K562 (cell line): ENCODE data around the gene ANKMY2. TPM values are rescaled to one million over a fixed set of nuclear protein-coding genes. Genes with fewer than 3 reads are reported as not detected.

Source experiments
- CREM ChIP-seq: IDR thresholded peaks from 2 replicates; pipeline ENCODE4 v1.6.1; 2014; ENCODE audit warnings: antibody characterized with exemption, low read depth
- CUX1 ChIP-seq: fragments of 200-800 bp; sonication (Bioruptor generic); IDR thresholded peaks from 2 replicates; pipeline ENCODE4 v1.6.1; 2016; ENCODE audit warnings: missing genetic modification characterization, missing compliant biosample characterization
- DEAF1 ChIP-seq: fragments of 450-650 bp; formaldehyde crosslinking; IDR thresholded peaks from 2 replicates; pipeline ENCODE4 v1.4.0; 2020; ENCODE audit warnings: mild to moderate bottlenecking, moderate library complexity
- E2F1 ChIP-seq: sonication (generic); formaldehyde crosslinking; IDR thresholded peaks from 2 replicates; pipeline ENCODE4 v1.8.1; 2023; ENCODE audit warnings: mild to moderate bottlenecking, missing genetic modification reagents, moderate library complexity
- E2F5 ChIP-seq: sonication (generic); formaldehyde crosslinking; IDR thresholded peaks from 2 replicates; pipeline ENCODE4 v1.8.0; 2022; ENCODE audit warnings: mild to moderate bottlenecking, missing genetic modification reagents
- ERF ChIP-seq: fragments of 450-650 bp; formaldehyde crosslinking; IDR thresholded peaks from 2 replicates; pipeline ENCODE4 v1.4.0; 2020; ENCODE audit warnings: mild to moderate bottlenecking, mixed read lengths
- FIP1L1 ChIP-seq: fragments of 200-400 bp; formaldehyde crosslinking; IDR thresholded peaks from 2 replicates; pipeline ENCODE4 v1.6.1; 2018; ENCODE audit warnings: mild to moderate bottlenecking, low read depth, low read length; ENCODE audit not compliant: poor library complexity, severe bottlenecking
- HNRNPLL ChIP-seq: fragments of 200-400 bp; formaldehyde crosslinking; IDR thresholded peaks from 2 replicates; pipeline ENCODE4 v1.6.1; 2017; ENCODE audit warnings: low read length, low read depth, mild to moderate bottlenecking; ENCODE audit not compliant: poor library complexity, severe bottlenecking
- MBD2 ChIP-seq: sonication (generic); IDR thresholded peaks from 2 replicates; pipeline ENCODE4 v1.6.1; 2016; ENCODE audit warnings: low read depth, borderline replicate concordance
- SMAD3 ChIP-seq: fragments of 450-650 bp; formaldehyde crosslinking; conservative IDR thresholded peaks from 2 replicates; pipeline ENCODE4 v1.4.0; 2020; ENCODE audit warnings: mild to moderate bottlenecking
- SREBF1 ChIP-seq: fragments of 150-350 bp; IDR thresholded peaks from 2 replicates; pipeline ENCODE4 v1.6.1; 2014; ENCODE audit warnings: antibody characterized with exemption, low read depth, low read length, borderline replicate concordance
- TBP ChIP-seq: optimal IDR thresholded peaks from 2 replicates; pipeline ENCODE3; 2011; ENCODE audit warnings: low read depth, low read length, improper control_type of control experiment
- THAP12 ChIP-seq: fragments of 250-450 bp; sonication (Bioruptor Pico); IDR thresholded peaks from 2 replicates; pipeline ENCODE4 v1.9.0; 2021; ENCODE audit warnings: mild to moderate bottlenecking, inconsistent platforms
- U2AF1 ChIP-seq: fragments of 200-400 bp; formaldehyde crosslinking; optimal IDR thresholded peaks from 2 replicates; pipeline ENCODE3; 2017; ENCODE audit warnings: mild to moderate bottlenecking, low read depth, low read length, moderate library complexity
- polyA plus RNA-seq, 8 experiments: library from polyadenylated mRNA; depleted of rRNA in 4 of 8; stranded (reverse) in 5 of 8; unstranded in 3 of 8; fragments of >200 nt; fragmentation: Nextera tagmentation in 2 of 8; fragmentation: Illumina TruSeq in 1 of 8; extraction: Ambion mirVana in 2 of 8; extraction: Trizol in 1 of 8; gene quantifications; 2 replicates each; pipeline versions ENCODE4 v1.2.1 to v1.2.3, GENCODE V29; 2011 to 2014; ENCODE audit warnings: inconsistent platforms in 1 of 8, missing spikeins in 1 of 8
- total RNA-seq, 7 experiments: library from RNA; depleted of rRNA in 6 of 7; stranded (reverse); fragments of >200 nt in 6 of 7; fragmentation: Illumina TruSeq in 2 of 7; extraction: Trizol in 2 of 7; gene quantifications; 2 replicates each; pipeline versions ENCODE4 v1.2.1 to v1.2.3, GENCODE V29; 2011 to 2021; ENCODE audit warnings: low replicate concordance in 1 of 7

The ANKMY2 gene
- total and polyA plus RNA-seq, 9 of the 15 experiments (the other 6 are each of a cell fraction or from before 2014, with no cell fraction given), result 38.9 to 71.5 (median 48.8) TPM

- 0 out of 2 replicates have a peak, but pooled peaks have one; percentile 37 for TF ChIP-seq ERF (CRISPR knock-in tag)
- TF ChIP-seq DEAF1, result no peak
- peak; percentile 98 for TF ChIP-seq MBD2
- peak; percentile 67 for TF ChIP-seq HNRNPLL
- TF ChIP-seq CUX1 (CRISPR knock-in tag), result no peak
- 0 out of 2 replicates have a peak, but pooled peaks have one; percentile 69 for TF ChIP-seq SMAD3 (CRISPR knock-in tag)
- TF ChIP-seq E2F1 (CRISPR knock-in tag), result peak; percentile 57; the same call in 1 of the 2 replicates
- TF ChIP-seq TBP, result peak; percentile 97
- TF ChIP-seq CREM, result peak; percentile 35; the same call in 1 of the 2 replicates
- peak; percentile 90 for TF ChIP-seq FIP1L1
- TF ChIP-seq U2AF1, result peak; percentile 58
- TF ChIP-seq SREBF1, result peak; percentile 87; the same call in 1 of the 2 replicates
- peak; percentile 87 for TF ChIP-seq THAP12 (CRISPR knock-in tag)
- 0 out of 2 replicates have a peak, but pooled peaks have one; percentile 77 for TF ChIP-seq E2F5
These were observed at the start of gene ANKMY2, which contains the start of gene BZW2 (continued) for GRCh38 chr7:16645593-16646471.
